HG03066 (cell line): ENCODE measurements around the gene LCNL1.
"Not testable (repeated sequence)": the region's sequence is repeated elsewhere in the genome, so short reads cannot be mapped to it uniquely, and the experiment has no call there.

Experiments used
- ATAC-seq: cut with Tn5 transposase; IDR thresholded peaks from one replicate; pipeline ENCODE4 v1.9.1; 2021; ENCODE audit warnings: low read depth; ENCODE audit not compliant: unreplicated experiment

Gene LCNL1

GRCh38 chr9:136990242-136990911 lies 7.6 kb downstream of the LCNL1 start:
- no peak for ATAC-seq

GRCh38 chr9:136991993-136992818 lies 9.4 kb downstream of the LCNL1 start, which contains the start of gene PAXX:
Gene PAXX, plus strand, starts transcription at chr9:136992422. Its CDS starts 22 bp downstream, at chr9:136992444.
- ATAC-seq = peak; percentile 77

DNA sequence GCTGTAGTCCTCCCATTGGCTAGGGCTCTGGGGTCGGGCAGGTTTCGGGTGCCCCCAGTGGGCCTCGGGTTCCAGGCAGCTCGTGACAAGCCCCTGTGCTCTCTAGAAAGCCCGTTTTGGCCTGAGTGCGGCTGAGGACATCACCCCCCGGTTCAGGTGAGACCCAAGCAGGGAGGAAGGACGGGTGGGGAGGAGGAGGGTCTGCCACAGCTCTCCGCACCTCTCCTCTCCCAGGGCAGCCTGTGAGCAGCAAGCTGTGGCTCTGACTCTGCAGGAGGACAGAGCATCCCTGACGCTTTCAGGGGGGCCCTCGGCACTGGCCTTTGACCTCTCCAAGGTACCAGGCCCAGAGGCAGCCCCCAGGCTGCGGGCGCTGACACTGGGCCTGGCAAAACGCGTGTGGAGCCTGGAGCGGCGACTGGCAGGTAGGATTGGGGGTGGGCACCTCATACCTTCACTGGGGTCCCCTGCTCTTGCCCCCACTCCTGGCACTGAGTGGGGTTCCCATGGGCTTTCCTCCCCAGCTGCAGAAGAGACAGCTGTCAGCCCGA lies 10.1 kb downstream of the LCNL1 start:
- ATAC-seq = no peak

DNA sequence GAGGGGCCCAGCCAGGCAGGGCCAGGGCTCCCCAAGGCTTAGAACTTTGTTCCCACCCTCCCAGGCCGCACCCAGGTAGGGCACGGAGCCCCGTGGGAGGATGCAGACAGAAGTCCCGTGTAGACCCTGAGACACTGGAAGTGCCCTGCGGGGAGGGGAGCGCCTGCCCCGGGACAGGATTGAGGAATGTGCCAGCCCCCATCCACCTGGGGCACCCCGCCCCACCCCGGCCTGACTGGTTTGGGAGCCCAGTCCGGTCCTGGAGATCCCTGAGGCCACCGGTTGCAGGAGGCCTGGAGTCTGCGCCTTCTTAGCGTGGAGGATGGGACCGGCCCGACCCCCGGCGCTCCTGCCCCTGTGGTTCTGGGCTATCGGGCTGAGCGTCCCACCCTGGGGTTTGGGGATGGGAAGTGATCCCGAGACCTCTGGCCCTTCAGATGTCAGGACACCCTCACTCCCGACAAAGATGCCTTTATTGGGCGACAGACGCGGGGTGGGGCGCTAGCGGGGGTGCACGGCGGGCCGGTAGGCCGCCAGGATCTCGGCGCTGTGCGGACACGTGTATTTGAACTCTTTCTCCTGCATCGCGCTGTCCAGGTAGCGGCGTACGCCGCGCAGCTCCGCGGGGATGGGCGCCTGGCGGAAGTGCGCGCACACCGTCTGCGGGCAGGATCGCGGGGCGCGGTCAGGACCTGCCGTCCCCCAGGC lies 11.5 kb downstream of the LCNL1 start:
- no peak for ATAC-seq

GRCh38 chr9:136994888-136995230 lies 12.1 kb downstream of the LCNL1 start:
- no peak for ATAC-seq

DNA sequence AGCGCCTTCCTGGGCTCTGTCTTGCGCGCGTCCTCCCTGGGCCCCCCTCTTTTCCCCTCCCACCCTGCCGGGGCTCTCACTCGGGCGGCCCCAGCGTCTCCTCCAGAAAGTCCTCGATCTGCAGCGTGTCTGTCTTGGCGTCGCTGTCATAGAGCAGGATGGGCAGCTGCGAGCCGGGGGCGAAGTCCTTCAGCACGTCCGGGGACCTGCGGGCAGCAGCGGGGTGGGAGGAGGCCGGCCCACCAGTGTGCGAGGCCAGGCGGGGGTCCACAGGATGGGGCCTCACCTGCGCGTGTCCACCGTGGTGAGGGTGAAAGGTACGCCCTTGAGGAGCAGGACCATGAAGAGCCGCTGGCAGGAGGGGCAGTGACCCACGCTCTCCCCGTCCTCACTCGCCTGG lies 12.6 kb downstream of the LCNL1 start:
- ATAC-seq = no peak

DNA sequence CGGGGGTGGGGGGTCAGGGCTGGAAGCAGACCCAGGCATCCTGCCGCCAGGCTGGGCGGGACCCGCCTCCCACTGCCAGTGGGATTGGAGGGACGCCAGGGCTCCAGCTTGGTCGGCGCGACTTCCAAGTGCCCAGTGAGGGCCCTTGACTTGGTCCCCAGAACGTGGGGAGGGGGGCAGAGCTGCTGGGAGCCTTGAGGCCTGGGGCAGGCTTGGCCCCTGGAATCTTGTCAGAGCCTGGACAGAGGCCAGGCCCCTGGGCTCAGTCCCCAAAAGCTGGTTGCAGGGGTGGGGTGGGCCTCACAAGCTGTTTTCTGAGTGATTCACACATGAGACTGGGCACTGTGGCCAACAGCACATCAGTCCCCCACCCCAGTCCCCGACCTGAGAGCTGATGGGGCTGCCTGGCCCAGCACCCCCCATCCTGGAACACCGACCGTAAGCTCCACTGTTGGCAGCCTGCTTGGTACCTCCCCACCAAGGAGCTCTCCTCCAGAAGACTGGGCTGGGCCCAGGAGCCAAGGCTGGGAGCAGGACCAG lies 13.0 kb downstream of the LCNL1 start:
- no peak for ATAC-seq

DNA sequence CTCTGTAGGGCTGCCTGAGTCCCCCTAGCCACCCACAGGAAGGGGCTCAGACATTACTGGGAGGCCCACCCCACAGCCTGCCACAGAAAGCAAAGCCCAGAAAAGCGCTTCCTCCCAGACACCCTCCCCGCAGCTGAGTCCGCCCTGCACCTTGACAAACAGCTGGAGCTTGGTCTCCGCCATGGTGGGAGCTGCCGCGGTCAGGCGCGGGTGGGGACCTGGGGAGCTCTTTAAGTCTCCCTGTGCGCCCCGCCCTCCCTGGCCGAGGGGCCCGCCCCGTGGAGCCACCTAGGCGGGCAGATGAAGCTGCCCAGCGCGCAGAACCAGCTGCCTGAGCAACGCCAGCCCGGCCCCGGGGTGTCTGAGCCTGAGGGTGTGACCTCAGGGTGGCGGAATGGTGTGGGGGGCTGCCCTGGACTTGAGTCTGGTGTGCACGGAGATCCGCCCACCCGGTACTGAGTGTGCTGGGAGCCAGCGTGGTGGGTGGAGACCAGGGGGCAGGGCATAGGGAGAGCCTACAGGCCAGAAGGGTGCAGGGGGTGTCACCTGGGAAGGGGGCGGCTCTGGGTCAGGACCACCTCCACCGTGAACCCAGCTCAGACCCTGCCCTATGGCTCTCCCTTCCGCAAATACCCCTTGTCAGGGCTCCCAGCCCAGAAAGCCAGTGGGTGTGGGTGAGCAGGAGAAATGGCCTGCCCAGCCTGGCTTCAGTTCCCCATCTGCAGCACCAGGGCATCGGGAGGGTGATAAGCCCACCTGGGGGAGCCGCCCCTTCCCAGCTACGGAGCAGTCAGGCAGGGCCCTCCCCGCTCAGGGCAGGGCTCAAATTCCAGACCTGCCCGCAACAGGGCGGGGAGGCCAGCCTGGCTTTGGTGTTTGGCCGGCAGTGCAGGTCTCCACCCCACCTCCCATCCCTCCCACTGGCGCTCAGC lies 13.8 kb downstream of the LCNL1 start, which contains the start of gene CLIC3:
Gene CLIC3, minus strand, starts transcription at position 208 of the 932 bp plus-strand sequence. Its CDS starts 25 bp downstream, at position 183.
- ATAC-seq = no peak

DNA sequence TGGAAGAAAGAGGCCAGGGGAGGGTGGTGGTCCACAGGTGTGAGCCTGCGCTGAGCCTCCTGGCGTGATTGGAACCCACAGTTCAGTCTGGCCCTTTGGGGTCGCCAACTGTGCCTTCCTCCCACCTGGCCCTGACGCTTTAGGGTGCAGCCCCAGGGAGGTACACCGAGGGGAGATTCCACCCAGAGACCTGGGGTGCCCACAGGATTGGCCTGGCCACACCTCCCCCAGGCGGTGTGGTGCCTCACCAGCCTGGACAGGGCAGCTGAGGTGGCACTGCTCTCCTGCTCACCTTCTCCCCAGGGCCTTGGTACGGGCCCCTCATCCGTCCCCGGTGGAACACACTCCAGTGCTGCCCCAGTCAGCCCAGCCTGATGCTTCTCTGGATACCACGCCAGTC lies 14.6 kb downstream of the LCNL1 start:
- ATAC-seq = no peak

GRCh38 chr9:136997830-136998234 lies 15.0 kb downstream of the LCNL1 start:
- no peak for ATAC-seq

GRCh38 chr9:137000177-137000930 lies 17.6 kb downstream of the LCNL1 start:
- peak; percentile 80 for ATAC-seq

- ATAC-seq = no peak
These were observed 19.3 kb downstream of the LCNL1 start for GRCh38 chr9:137001857-137002645.

- ATAC-seq = no peak
These were observed 19.9 kb downstream of the LCNL1 start for GRCh38 chr9:137002646-137003041.

DNA sequence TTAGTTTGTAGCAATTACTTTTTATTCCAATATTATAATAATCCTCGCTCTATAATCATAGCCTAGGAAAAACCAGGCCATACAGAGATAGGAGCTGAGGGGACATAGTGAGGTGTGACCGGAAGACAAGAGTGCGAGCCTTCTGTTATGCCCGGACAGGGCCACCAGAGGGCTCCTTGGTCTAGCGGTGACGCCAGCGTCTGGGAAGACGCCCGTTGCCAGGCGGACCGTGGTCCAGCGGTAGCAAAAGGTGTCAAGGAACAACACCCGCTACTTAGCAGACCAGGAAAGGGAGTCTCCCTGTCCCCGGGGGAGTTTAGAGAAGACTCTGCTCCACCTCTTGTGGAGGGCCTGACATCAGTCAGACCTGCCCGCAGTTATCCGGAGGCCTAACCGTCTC lies 21.5 kb downstream of the LCNL1 start:
- not testable (repeated sequence) for ATAC-seq

- ATAC-seq = no peak
These were observed 23.6 kb downstream of the LCNL1 start for GRCh38 chr9:137006116-137007003.

DNA sequence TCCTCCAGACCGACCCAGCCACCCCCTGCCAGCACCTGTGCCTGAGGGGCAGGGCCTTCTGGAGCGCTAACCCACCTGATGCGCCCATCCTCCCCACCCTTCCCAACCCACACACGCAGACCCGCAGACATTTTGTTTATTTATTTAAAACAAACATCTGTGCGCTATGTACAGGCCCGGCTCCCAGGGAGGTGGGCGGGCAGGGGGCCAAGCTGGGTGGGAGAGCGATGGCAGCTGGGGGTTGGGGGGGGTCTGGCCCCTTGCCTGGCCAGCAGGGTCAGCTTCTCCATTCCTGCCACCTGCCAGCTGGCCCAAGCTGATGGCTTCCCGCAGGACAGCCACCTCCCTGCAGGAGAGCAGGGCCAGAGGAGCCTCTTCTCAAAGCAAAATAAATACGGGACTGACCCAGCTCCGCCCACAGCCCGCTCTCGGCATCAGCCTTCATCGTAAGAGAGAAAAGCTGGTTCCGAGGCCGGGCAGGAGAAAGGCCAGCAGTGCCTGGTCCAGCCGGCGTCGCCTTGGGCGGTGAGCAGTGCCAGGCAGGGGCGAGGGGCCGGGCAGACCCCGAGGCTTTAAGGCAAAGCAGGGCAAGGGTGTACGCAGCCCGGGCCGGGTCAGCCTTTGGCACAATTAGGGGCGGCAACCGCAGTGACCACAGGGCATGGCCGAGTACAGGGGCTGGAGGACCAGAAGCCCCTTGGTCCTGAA lies 24.5 kb downstream of the LCNL1 start:
- ATAC-seq = no peak
